ENCODE results near the gene CLCN2.

The CLCN2 gene

GRCh38 chr3:184361532-184361931, at the start of gene CLCN2, which contains the start of gene POLR2H:
Gene CLCN2, minus strand, starts transcription at chr3:184361605. Its CDS starts 126 bp downstream, at chr3:184361479.
Gene POLR2H, plus strand, starts transcription at chr3:184361710. Its CDS starts 1,783 bp downstream, at chr3:184363493.
- DNase-seq = peak; percentile 20

- no peak for DNase-seq
Observed at GRCh38 chr3:184409946-184410500, 48.6 kb upstream of the CLCN2 start.

- DNase-seq = no peak
Observed at GRCh38 chr3:184409331-184409926, 48.0 kb upstream of the CLCN2 start.

- DNase-seq = no peak
Observed at GRCh38 chr3:184405075-184406030, 43.9 kb upstream of the CLCN2 start.

- DNase-seq = no peak
Observed at GRCh38 chr3:184399410-184399809, 38.0 kb upstream of the CLCN2 start.

- no peak for DNase-seq
Observed at GRCh38 chr3:184395320-184395660, 33.9 kb upstream of the CLCN2 start.

GRCh38 chr3:184391266-184391665, 29.9 kb upstream of the CLCN2 start:
- no peak for DNase-seq

GRCh38 chr3:184389935-184390528, 28.6 kb upstream of the CLCN2 start:
- DNase-seq = no peak

GRCh38 chr3:184389384-184389783, 28.0 kb upstream of the CLCN2 start:
- DNase-seq = no peak

- no peak for DNase-seq
Observed at GRCh38 chr3:184388936-184389230, 27.5 kb upstream of the CLCN2 start.

GRCh38 chr3:184388164-184388935, 26.9 kb upstream of the CLCN2 start:
- DNase-seq = no peak

- DNase-seq = no peak
Observed at GRCh38 chr3:184387174-184387714, 25.8 kb upstream of the CLCN2 start.

- no peak for DNase-seq
Observed at GRCh38 chr3:184386047-184386806, 24.8 kb upstream of the CLCN2 start.

GRCh38 chr3:184384856-184385422, 23.5 kb upstream of the CLCN2 start:
- no peak for DNase-seq

GRCh38 chr3:184384342-184384741, 22.9 kb upstream of the CLCN2 start:
- no peak for DNase-seq

- DNase-seq = no peak
Observed at GRCh38 chr3:184383033-184383740, 21.8 kb upstream of the CLCN2 start.

GRCh38 chr3:184382326-184383032, 21.1 kb upstream of the CLCN2 start:
- no peak for DNase-seq

GRCh38 chr3:184381261-184382224, 20.1 kb upstream of the CLCN2 start:
- DNase-seq = no peak
